HepG2 (cell line): ENCODE results near the gene NDRG3. TPM values are rescaled to one million over a fixed set of nuclear protein-coding genes. Genes with fewer than 3 reads are reported as not detected.
A peak's percentile ranks its signal among the peaks of the same experiment; 100 is the strongest.

Experiments
- CTCF ChIP-seq: sonication (generic); formaldehyde crosslinking; IDR thresholded peaks from 2 replicates; pipeline ENCODE4 v1.5.0; 2020; ENCODE audit warnings: mild to moderate bottlenecking, missing genetic modification reagents, moderate library complexity
- GMEB1 ChIP-seq: sonication (generic); formaldehyde crosslinking; IDR thresholded peaks from 2 replicates; pipeline ENCODE4 v1.5.1; 2020; ENCODE audit warnings: missing genetic modification reagents, mild to moderate bottlenecking, borderline replicate concordance
- HMGA1 ChIP-seq: sonication (generic); formaldehyde crosslinking; conservative IDR thresholded peaks from 2 replicates; pipeline ENCODE4 v1.4.0; 2020; ENCODE audit warnings: missing genetic modification reagents
- PRDM10 ChIP-seq: sonication (generic); formaldehyde crosslinking; IDR thresholded peaks from 2 replicates; pipeline ENCODE4 v1.4.0; 2020; ENCODE audit warnings: low read depth, missing genetic modification reagents
- SIN3B ChIP-seq: fragments of 150-350 bp; IDR thresholded peaks from 2 replicates; pipeline ENCODE4 v1.6.1; 2014; ENCODE audit warnings: low read length
- TBP ChIP-seq: sonication (generic); formaldehyde crosslinking; IDR thresholded peaks from 2 replicates; pipeline ENCODE4 v1.5.0; 2020; ENCODE audit warnings: missing genetic modification reagents
- ZNF564 ChIP-seq: sonication (generic); formaldehyde crosslinking; IDR thresholded peaks from 2 replicates; pipeline ENCODE4 v1.8.1; 2023; ENCODE audit warnings: mild to moderate bottlenecking, missing genetic modification reagents
- ZNF570 ChIP-seq: sonication (generic); formaldehyde crosslinking; IDR thresholded peaks from 2 replicates; pipeline ENCODE4 v1.4.0; 2020; ENCODE audit warnings: mild to moderate bottlenecking, missing genetic modification reagents, borderline replicate concordance
- polyA plus RNA-seq, 8 experiments: library from polyadenylated mRNA; depleted of rRNA in 3 of 8; stranded (reverse) in 7 of 8; unstranded in 1 of 8; fragments of >200 nt; fragmentation: Illumina TruSeq in 4 of 8; extraction: Trizol in 4 of 8; gene quantifications; 2 replicates each; pipeline versions ENCODE4 v1.2.1 to v1.2.3, GENCODE V29; 2011 to 2016; ENCODE audit warnings: low read depth in 4 of 8, missing spikeins in 1 of 8, mixed read lengths in 1 of 8; ENCODE audit not compliant: insufficient read depth in 1 of 8
- total RNA-seq, 5 experiments: library from RNA; depleted of rRNA; stranded (reverse); fragments of >200 nt; fragmentation: Illumina TruSeq; extraction: Trizol; gene quantifications; 2 replicates each; pipeline ENCODE4 v1.2.3, GENCODE V29; 2016; ENCODE audit warnings: low read depth in 1 of 5
- TF ChIP-seq, protein P1 (sequence below): IDR thresholded peaks from 2 replicates; pipeline ENCODE4 v1.6.1; 2016; ENCODE audit warnings: low read depth, missing genetic modification reagents, missing compliant biosample characterization
- TF ChIP-seq, protein P2 (sequence below): sonication (generic); formaldehyde crosslinking; IDR thresholded peaks from 2 replicates; pipeline ENCODE4 v1.4.0; 2020; ENCODE audit warnings: mild to moderate bottlenecking, missing genetic modification reagents
- TF ChIP-seq, protein P3 (sequence below): sonication (generic); formaldehyde crosslinking; IDR thresholded peaks from 2 replicates; pipeline ENCODE4 v1.9.0; 2021; ENCODE audit warnings: missing genetic modification reagents, borderline replicate concordance

The NDRG3 gene
- total and polyA plus RNA-seq, 2 of the 13 experiments (the other 11 are each of a cell fraction or from before 2014, with no cell fraction given) = 36.0 to 40.5 TPM

DNA sequence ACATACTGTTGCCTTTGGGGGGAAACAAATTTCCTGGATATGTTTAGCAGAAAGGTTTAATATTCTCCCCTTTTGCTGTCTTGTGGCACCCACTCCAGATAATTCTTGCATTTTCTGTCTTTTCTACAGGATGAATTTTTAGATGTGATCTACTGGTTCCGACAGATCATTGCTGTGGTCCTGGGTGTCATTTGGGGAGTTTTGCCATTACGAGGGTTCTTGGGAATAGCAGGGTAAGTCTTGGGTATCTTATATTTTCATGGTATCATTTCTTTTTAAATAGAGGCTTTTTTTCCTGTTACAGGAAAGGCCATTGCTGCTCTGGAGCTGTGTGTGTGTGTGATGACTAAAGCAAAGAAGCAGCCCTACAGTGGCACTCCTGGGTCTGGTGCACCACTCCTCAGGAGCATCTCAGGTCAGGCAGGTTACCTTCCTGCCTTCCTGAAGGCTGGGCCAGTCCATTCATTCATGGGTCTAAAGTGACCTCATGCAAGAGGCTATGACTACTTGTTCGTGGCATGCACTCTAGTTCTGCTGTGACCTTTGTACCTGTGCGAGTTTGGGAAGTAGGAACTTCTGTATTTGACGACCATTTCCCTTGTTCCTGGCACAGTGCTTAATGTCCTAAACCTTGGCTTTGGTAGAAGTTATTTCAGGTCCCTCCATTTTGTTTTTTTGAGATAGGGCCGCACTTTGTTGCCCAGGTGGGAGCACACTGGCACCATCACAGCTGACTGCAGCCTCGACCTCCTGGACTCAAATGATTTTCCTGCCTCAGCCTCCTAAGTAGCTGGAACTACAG is 138.1 kb downstream of the NDRG3 start (continued):
- TF ChIP-seq, protein P1, sequence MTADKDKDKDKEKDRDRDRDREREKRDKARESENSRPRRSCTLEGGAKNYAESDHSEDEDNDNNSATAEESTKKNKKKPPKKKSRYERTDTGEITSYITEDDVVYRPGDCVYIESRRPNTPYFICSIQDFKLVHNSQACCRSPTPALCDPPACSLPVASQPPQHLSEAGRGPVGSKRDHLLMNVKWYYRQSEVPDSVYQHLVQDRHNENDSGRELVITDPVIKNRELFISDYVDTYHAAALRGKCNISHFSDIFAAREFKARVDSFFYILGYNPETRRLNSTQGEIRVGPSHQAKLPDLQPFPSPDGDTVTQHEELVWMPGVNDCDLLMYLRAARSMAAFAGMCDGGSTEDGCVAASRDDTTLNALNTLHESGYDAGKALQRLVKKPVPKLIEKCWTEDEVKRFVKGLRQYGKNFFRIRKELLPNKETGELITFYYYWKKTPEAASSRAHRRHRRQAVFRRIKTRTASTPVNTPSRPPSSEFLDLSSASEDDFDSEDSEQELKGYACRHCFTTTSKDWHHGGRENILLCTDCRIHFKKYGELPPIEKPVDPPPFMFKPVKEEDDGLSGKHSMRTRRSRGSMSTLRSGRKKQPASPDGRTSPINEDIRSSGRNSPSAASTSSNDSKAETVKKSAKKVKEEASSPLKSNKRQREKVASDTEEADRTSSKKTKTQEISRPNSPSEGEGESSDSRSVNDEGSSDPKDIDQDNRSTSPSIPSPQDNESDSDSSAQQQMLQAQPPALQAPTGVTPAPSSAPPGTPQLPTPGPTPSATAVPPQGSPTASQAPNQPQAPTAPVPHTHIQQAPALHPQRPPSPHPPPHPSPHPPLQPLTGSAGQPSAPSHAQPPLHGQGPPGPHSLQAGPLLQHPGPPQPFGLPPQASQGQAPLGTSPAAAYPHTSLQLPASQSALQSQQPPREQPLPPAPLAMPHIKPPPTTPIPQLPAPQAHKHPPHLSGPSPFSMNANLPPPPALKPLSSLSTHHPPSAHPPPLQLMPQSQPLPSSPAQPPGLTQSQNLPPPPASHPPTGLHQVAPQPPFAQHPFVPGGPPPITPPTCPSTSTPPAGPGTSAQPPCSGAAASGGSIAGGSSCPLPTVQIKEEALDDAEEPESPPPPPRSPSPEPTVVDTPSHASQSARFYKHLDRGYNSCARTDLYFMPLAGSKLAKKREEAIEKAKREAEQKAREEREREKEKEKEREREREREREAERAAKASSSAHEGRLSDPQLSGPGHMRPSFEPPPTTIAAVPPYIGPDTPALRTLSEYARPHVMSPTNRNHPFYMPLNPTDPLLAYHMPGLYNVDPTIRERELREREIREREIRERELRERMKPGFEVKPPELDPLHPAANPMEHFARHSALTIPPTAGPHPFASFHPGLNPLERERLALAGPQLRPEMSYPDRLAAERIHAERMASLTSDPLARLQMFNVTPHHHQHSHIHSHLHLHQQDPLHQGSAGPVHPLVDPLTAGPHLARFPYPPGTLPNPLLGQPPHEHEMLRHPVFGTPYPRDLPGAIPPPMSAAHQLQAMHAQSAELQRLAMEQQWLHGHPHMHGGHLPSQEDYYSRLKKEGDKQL = 0 out of 2 replicates have a peak, but pooled peaks have one; percentile 36
- TF ChIP-seq HMGA1 (CRISPR knock-in tag) = no peak
- TF ChIP-seq ZNF564 (CRISPR knock-in tag) = no peak
- peak; percentile 97 for TF ChIP-seq PRDM10
- TF ChIP-seq ZNF570 = no peak
- TF ChIP-seq CTCF = peak; percentile 21; the same call in 1 of the 2 replicates
- TF ChIP-seq, protein P2, sequence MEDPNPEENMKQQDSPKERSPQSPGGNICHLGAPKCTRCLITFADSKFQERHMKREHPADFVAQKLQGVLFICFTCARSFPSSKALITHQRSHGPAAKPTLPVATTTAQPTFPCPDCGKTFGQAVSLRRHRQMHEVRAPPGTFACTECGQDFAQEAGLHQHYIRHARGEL = no peak
- TF ChIP-seq TBP (CRISPR knock-in tag) = no peak
- TF ChIP-seq, protein P3, sequence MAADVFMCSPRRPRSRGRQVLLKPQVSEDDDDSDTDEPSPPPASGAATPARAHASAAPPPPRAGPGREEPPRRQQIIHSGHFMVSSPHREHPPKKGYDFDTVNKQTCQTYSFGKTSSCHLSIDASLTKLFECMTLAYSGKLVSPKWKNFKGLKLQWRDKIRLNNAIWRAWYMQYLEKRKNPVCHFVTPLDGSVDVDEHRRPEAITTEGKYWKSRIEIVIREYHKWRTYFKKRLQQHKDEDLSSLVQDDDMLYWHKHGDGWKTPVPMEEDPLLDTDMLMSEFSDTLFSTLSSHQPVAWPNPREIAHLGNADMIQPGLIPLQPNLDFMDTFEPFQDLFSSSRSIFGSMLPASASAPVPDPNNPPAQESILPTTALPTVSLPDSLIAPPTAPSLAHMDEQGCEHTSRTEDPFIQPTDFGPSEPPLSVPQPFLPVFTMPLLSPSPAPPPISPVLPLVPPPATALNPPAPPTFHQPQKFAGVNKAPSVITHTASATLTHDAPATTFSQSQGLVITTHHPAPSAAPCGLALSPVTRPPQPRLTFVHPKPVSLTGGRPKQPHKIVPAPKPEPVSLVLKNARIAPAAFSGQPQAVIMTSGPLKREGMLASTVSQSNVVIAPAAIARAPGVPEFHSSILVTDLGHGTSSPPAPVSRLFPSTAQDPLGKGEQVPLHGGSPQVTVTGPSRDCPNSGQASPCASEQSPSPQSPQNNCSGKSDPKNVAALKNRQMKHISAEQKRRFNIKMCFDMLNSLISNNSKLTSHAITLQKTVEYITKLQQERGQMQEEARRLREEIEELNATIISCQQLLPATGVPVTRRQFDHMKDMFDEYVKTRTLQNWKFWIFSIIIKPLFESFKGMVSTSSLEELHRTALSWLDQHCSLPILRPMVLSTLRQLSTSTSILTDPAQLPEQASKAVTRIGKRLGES (CRISPR knock-in tag) = no peak
- no peak for TF ChIP-seq GMEB1
- TF ChIP-seq SIN3B = no peak
